Stimulated activated naive B cell treated with anti-CD40 and anti-IgM and Interleukin-4, amounts not matched to agents 10 μg/mL and 1 μg/mL and 100 μg/mL, for 72 hours (primary cell): ENCODE data around the gene TC2N.
A peak's percentile ranks its signal among the peaks of the same experiment; 100 is the strongest.

Experiments
- ATAC-seq, 2 donors: fragments of 150-1000 bp; cut with Tn5 transposase; replicated peaks; 2 replicates each; pipeline ENCODE4 v1.10.0; 2021; ENCODE audit warnings: moderate library complexity in 1 of 2
- DNase-seq: peaks from one replicate; pipeline ENCODE4 v3.0.0; 2021
- H3K27ac Mint-ChIP-seq: one replicate; pipeline ENCODE4 v1.8.0; 2022; ENCODE audit warnings: mild to moderate bottlenecking, mixed read lengths
- H3K27me3 Mint-ChIP-seq, 2 donors: one replicate each; pipeline ENCODE4 v1.8.0; 2022; ENCODE audit warnings: mixed read lengths in 2 of 2
- H3K36me3 Mint-ChIP-seq, 2 donors: one replicate each; pipeline ENCODE4 v1.8.0; 2022; ENCODE audit warnings: mixed read lengths in 2 of 2, mild to moderate bottlenecking in 1 of 2
- H3K4me1 Mint-ChIP-seq, 2 donors: one replicate each; pipeline ENCODE4 v1.8.0; 2022; ENCODE audit warnings: mixed read lengths in 2 of 2, mild to moderate bottlenecking in 1 of 2
- H3K4me3 Mint-ChIP-seq, 2 donors: one replicate each; pipeline ENCODE4 v1.8.0; 2022; ENCODE audit warnings: mild to moderate bottlenecking in 2 of 2, mixed read lengths in 2 of 2, moderate library complexity in 1 of 2
- H3K9me3 Mint-ChIP-seq, 2 donors: one replicate each; pipeline ENCODE4 v1.8.0; 2022; ENCODE audit warnings: mixed read lengths in 2 of 2, mild to moderate bottlenecking in 1 of 2

The TC2N gene

DNA sequence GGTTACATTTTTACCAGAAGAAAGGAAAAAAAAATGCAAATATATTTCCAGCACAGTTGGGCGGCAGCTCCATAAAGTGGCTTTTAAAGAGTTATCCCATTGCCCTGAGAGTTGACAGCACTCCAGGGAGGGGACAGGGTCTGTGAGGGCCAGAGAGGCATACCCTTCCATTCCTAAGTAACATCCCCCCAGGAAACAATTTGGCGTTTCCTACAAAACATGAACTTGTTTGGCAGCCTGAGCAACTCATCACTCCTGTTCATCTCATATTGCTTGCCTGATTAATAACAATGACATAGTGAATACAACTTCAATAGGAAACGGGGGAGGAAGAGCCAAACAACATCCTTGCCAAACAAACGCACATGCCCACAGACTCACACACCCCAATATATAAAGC lies 23.3 kb downstream of the TC2N start:
- DNase-seq (no peak), ATAC-seq (no peak)
- H3K27me3 Mint-ChIP-seq, result peaks cover 0 to 3% of the 10 kb centered on the region in 2 donors
- no peaks in the 10 kb centered on the region for H3K36me3 Mint-ChIP-seq
- H3K4me3 Mint-ChIP-seq, result no peak overlapping the region
- H3K27ac Mint-ChIP-seq, result no peak overlapping the region
- no peaks in the 10 kb centered on the region for H3K9me3 Mint-ChIP-seq
- peaks cover 41 to 50% of the 10 kb centered on the region in 2 donors for H3K4me1 Mint-ChIP-seq

DNA sequence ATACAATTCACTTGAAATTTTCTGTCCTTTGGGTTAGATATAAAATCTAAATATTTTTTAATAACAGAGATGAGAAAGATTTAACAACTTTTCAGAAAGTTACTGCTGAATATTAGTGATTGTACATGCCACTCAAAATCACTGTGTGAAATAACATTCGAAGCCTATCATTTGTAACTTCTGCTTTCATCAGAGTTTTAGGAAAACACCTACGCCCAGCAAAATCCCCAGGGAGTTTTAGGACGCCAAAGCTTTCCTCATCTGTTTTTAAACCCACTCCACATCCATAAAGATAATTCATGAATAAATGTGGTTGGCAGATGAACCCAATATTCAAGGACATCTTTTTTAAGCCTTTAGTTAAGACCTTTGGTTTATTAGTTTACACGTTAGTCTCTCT lies 23.9 kb downstream of the TC2N start:
- no peaks in the 10 kb centered on the region for H3K36me3 Mint-ChIP-seq
- peaks cover 39 to 50% of the 10 kb centered on the region in 2 donors for H3K4me1 Mint-ChIP-seq
- no peak overlapping the region for H3K27ac Mint-ChIP-seq

DNA sequence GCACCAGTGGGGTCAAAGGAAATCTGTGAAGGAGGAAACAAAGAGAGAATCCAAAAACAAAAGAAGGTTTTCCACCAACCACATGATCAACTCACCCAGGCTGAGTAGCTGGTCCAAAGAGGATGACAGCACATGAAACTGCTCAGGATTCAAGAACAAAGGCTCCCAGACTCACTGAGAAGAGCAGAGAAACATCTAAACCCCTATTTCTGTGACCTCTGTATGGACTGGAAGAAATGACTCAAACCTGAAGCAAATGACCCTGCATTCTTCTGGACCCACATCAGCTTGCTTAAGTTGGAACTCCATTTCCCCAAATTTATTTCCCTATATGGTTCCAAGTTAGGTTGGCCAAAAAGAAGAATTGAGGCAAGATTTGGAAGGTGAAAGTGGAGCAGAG lies 26.3 kb downstream of the TC2N start:
- Mint-ChIP-seq H3K4me1 (peaks cover 34 to 51% of the 10 kb centered on the region in 2 donors), H3K27me3 (peaks cover 0 to 4% of the 10 kb centered on the region in 2 donors)

More for the DNA sequence above, 23.9 kb downstream of the TC2N start:
- Mint-ChIP-seq H3K9me3 (no peaks in the 10 kb centered on the region), H3K27me3 (peaks cover 0 to 4% of the 10 kb centered on the region in 2 donors), H3K4me3 (no peak overlapping the region)
- ATAC-seq, result peak; percentile 40 to 57
- DNase-seq, result peak; percentile 42

DNA sequence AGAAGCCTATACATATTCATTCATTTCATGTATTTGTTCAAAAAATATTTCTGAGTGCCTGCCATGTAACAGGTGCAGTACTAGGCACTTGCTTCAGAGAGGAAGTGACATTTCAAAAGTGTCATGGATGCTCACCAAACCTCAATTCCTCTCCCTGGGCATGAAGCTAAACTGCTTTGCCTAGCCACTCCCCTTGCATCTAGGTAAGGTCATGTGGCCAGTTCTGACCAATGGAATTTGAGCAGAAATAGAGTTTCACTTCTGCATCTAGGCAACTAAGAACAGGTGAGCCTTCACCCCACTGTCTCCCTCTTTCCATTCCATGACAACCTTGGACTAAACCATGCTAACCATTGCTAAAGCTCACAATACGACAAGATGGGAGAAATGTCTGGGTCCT lies 27.6 kb downstream of the TC2N start:
- Mint-ChIP-seq H3K4me3 (no peak overlapping the region), H3K36me3 (no peaks in the 10 kb centered on the region), H3K27me3 (peaks cover 0 to 4% of the 10 kb centered on the region in 2 donors), H3K27ac (no peak overlapping the region), H3K4me1 (peaks cover 36 to 59% of the 10 kb centered on the region in 2 donors), H3K9me3 (no peaks in the 10 kb centered on the region)
- ATAC-seq (peak; percentile 23 to 24), DNase-seq (peak; percentile 27)

More for the DNA sequence above, 26.3 kb downstream of the TC2N start:
- DNase-seq (no peak), ATAC-seq (peak in 1 of 2 donors; percentile 7)
- Mint-ChIP-seq H3K9me3 (no peaks in the 10 kb centered on the region), H3K4me3 (no peak overlapping the region), H3K27ac (no peak overlapping the region), H3K36me3 (no peaks in the 10 kb centered on the region)

DNA sequence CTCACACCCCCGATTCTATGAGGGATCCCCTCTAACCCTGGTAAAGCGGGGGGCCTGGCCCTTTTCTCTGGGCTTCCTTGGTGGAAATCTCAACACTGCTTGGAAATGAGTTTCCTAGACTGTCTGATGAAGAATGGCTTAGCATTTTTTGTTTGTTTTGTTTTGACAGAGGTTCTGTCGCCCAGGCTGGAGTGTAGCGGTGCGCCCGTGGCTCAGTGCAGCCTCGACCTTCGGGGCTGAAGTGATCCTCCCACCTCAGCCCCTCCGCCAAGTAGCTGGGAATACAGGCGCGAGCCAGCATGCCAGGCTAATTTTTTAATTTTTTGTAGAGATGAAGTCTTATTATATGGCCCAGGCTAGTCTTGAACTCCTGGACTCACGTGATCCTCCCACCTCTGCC lies 30.3 kb downstream of the TC2N start:
- H3K4me3 Mint-ChIP-seq, result peak overlapping the region; percentile 86 to 95
- peaks cover 29 to 50% of the 10 kb centered on the region in 2 donors for H3K4me1 Mint-ChIP-seq
- H3K9me3 Mint-ChIP-seq, result no peaks in the 10 kb centered on the region
- ATAC-seq (no peak), DNase-seq (no peak)
- no peaks in the 10 kb centered on the region for H3K36me3 Mint-ChIP-seq
- no peak overlapping the region for H3K27ac Mint-ChIP-seq
- H3K27me3 Mint-ChIP-seq, result peaks cover 0 to 4% of the 10 kb centered on the region in 2 donors

DNA sequence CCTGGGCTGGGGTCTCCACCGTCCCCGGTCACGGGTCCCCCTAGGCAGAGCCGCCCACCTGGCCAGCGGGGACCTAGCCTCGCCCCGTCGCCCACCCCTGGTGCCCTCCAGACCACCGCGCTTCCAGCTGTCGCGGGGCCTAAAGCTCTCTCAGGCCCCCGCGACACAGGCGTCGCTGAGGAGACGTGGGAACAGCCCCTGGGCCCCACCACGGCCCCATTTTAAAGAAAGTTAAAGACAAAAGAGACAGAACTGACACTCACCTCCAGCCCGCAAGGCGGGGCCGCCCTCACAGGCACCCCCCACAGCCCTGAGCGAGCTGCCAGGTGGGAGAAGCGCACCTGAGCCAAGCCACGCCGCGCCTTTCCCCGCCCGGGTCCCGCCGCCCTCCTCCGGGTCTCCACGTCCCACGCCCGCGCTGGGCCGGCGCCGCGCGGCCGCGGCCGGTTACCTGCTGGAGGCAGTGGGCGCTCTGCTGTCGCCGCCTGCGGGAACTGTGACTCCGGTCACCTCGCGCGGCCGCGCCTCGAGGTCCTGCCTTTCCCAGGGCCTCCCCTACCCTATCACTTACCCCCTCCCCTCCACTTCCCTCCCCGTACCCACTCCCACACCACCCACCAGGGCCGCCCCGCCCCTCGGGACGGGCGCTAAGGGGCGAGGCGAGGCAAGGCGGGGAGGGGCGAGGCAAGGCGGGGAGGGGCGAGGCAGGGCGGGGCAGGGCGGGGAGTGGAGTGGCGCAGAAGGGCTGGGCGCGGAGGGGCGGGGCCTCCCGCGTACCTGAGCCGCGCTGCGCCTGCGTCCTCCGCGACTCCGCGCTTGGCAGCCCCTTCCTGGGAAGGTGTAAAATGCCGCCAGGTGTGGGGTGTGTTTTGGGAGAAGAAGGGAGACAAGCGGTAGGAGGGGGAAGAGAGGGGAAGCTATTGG lies 31.2 kb downstream of the TC2N start:
- Mint-ChIP-seq H3K36me3 (no peaks in the 10 kb centered on the region), H3K9me3 (no peaks in the 10 kb centered on the region), H3K4me3 (peak overlapping the region; percentile 86 to 95), H3K4me1 (peaks cover 25 to 41% of the 10 kb centered on the region in 2 donors), H3K27ac (peak overlapping the region; percentile 91), H3K27me3 (peaks cover 0 to 4% of the 10 kb centered on the region in 2 donors)
- peak; percentile 86 to 90 for ATAC-seq
- peak; percentile 61 for DNase-seq

DNA sequence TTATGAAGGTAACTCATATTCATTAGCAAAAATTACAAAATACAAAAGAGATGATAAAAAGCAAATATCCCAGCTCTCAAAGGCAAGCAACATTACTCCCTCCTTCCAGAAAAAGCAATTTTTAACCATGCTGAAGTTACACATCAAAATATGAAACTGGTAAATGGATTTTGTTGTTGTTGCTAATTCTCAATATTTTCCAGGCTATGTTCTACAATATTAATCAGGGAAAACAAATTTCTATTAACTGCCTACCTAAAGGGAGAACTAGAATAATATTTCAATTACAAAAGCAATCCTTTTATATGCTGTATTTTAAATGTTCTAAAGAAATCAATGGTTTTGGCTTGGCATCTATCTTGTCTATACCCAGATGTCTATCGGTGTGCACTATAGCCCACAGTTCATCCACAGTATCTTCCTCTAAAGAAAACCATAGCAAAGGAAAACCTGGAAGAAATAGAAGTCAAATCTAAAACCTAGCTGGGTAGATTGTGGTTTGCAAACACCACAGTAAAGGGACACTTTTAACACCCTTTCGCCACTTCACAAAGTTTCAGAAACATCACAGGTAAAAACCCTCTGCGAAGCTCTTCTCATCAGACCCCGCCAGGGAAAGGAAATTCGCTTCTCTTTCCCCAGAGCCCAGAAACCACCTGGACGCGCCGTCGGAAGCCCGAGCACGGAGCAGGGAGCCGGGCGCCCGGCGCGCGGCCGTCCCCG lies 32.0 kb downstream of the TC2N start:
- Mint-ChIP-seq H3K4me1 (peaks cover 25 to 37% of the 10 kb centered on the region in 2 donors), H3K9me3 (no peaks in the 10 kb centered on the region), H3K27me3 (peaks cover 0 to 5% of the 10 kb centered on the region in 2 donors), H3K4me3 (peak overlapping the region; percentile 86 to 95), H3K27ac (peak overlapping the region; percentile 74), H3K36me3 (no peaks in the 10 kb centered on the region)
- ATAC-seq (peak; percentile 38 to 50), DNase-seq (peak; percentile 41)

DNA sequence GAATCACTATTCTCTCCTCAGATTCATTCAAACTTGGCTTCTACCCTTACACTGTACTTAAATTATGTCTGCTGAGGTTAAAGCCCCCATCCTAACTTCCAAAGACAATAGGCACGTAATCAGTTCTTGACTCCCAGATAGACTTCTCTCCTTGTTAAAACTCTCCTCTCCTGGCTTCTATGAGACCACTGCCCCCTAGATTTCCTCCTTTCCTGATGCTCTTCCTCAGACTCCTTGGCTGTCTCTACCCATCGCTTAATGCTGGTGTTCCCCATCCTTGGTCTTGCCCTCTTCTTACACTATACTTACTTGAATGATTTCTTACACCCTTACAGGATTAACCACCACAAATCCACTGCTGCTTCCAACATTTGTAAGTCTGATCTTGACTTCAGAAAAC lies 32.8 kb downstream of the TC2N start:
- H3K4me3 Mint-ChIP-seq, result peak overlapping the region; percentile 3 to 26
- peaks cover 0 to 8% of the 10 kb centered on the region in 2 donors for H3K27me3 Mint-ChIP-seq
- peaks cover 29 to 44% of the 10 kb centered on the region in 2 donors for H3K4me1 Mint-ChIP-seq
- no peak overlapping the region for H3K27ac Mint-ChIP-seq
- no peaks in the 10 kb centered on the region for H3K9me3 Mint-ChIP-seq
- ATAC-seq, result no peak
- no peaks in the 10 kb centered on the region for H3K36me3 Mint-ChIP-seq
- DNase-seq, result no peak

DNA sequence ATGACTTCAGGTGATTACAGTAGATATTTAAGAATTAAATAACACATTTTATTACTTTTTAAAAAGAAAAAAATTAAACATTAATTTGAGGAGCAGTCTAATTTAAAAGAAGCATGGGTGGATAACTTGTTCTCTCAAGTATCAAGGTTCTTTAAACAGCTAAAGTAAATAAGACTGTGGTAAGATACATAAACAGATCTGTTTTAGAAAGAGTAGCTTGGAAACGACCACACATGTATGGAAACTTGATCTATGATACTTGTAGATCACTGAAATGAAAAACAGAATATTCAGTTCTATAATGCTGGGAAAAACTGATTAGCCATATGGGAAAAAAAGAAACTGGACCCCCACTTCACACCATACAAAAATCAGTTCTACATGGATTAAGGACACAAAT lies 36.0 kb downstream of the TC2N start:
- Mint-ChIP-seq H3K4me1 (peaks cover 20 to 43% of the 10 kb centered on the region in 2 donors), H3K9me3 (peaks cover 2 to 5% of the 10 kb centered on the region in 2 donors), H3K4me3 (no peak overlapping the region), H3K27ac (no peak overlapping the region), H3K27me3 (peaks cover 6 to 8% of the 10 kb centered on the region in 2 donors), H3K36me3 (peaks cover 0 to 8% of the 10 kb centered on the region in 2 donors)
- ATAC-seq (no peak), DNase-seq (no peak)

DNA sequence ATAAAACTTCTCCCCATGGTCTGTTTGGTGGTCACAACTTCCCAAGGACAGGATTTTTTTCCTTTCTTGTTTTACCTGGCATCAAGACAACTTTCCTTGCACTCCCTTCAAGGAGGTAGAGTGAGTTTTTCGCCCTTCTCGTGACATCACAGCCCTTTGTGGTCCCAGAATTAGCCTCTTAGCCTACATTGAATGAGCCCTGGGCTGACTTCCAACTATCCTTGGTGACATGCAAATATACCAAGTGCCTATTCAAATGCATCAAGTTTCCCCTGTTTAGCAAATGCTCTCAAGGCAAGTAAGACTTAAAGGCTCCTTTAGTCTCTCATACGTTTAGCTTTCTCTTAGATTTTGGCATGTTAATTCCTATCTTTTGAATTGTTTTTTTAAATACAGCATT lies 36.6 kb downstream of the TC2N start:
- ATAC-seq (peak; percentile 46 to 73), DNase-seq (no peak)
- Mint-ChIP-seq H3K27ac (peak overlapping the region; percentile 15), H3K4me3 (no peak overlapping the region), H3K4me1 (peaks cover 20 to 39% of the 10 kb centered on the region in 2 donors), H3K27me3 (peaks cover 6 to 8% of the 10 kb centered on the region in 2 donors), H3K9me3 (peaks cover 2 to 5% of the 10 kb centered on the region in 2 donors), H3K36me3 (peaks cover 0 to 8% of the 10 kb centered on the region in 2 donors)

DNA sequence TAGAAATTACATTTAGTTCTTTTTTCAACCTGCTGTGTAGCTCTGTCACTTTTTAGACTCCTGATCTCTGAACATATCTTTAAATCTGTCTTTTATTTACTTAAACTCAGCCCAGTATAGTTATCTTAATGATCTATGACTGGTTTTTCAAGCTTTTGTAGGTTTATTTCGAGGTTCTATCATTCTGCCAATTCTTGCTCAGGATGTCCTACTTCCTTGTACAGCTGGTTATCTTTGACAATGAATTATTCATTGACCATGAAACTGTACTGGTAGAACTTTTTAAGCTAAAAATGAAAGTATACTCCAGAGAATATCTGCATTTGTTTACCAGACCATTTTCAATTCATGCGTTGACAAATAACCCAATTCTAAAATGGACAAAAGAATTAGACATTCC lies 37.8 kb downstream of the TC2N start:
- Mint-ChIP-seq H3K36me3 (peaks cover 0 to 8% of the 10 kb centered on the region in 2 donors), H3K9me3 (peaks cover 2 to 5% of the 10 kb centered on the region in 2 donors), H3K27me3 (peaks cover 6 to 8% of the 10 kb centered on the region in 2 donors), H3K4me3 (no peak overlapping the region), H3K27ac (no peak overlapping the region), H3K4me1 (peaks cover 13 to 32% of the 10 kb centered on the region in 2 donors)
- ATAC-seq (no peak), DNase-seq (no peak)

DNA sequence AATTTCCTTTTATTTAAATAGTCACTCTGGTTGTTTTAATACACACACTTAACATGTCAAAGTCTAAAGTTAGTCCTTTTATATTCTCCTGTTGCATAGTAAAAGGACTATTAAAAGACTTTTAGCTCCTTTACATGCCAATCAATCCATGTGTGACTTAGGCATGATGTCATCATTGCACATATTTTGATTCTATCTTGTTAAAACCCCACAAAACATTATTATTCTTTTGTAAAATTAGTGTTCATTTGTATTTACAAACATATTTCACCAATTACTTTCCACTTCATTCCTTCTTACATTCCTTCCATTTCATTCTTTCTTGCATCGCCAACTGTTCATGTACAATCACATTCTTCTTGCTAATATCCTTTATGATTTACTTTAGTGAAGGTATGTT lies 39.6 kb downstream of the TC2N start:
- H3K9me3 Mint-ChIP-seq, result peaks cover 2 to 5% of the 10 kb centered on the region in 2 donors
- no peak overlapping the region for H3K4me3 Mint-ChIP-seq
- peaks cover 11 to 24% of the 10 kb centered on the region in 2 donors for H3K4me1 Mint-ChIP-seq
- peaks cover 6 to 8% of the 10 kb centered on the region in 2 donors for H3K27me3 Mint-ChIP-seq
- H3K27ac Mint-ChIP-seq, result no peak overlapping the region
- DNase-seq (no peak), ATAC-seq (no peak)
- H3K36me3 Mint-ChIP-seq, result peaks cover 0 to 8% of the 10 kb centered on the region in 2 donors

DNA sequence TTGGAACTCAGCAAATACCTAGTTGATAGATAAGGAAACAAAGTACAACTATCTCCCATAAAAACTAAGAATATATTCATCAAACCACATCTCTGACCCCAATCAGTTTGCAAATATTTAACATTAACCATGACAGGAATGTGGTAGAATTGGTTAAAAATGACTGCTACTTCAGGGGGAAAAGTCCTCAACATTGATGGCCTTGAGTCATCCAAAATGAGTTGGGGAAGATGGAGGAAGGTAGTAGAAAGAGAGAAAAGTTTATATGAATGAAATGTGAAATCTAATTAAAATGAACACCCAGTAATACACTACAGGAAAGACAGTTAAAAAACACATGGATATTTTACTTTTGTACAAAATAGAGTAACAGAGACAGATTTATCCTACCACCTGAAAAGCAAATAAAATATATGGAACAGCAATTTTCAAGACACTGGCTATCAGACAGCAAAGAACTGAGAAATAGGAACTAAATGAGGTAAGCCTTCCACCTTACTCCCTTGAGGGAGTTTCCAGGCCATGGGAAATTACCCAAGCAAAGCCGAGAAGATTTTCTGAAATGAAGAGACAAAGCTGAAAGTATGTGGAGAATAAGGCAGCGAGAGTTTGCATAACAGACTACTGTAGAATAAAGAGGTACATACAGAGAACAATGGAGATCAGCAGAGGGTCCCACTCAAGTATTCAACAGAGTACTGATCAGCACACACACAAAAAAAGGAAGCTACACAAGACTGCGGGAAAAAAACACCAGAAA lies 49.6 kb downstream of the TC2N start:
- Mint-ChIP-seq H3K4me1 (peaks cover 17 to 28% of the 10 kb centered on the region in 2 donors), H3K36me3 (peaks cover 0 to 4% of the 10 kb centered on the region in 2 donors)

DNA sequence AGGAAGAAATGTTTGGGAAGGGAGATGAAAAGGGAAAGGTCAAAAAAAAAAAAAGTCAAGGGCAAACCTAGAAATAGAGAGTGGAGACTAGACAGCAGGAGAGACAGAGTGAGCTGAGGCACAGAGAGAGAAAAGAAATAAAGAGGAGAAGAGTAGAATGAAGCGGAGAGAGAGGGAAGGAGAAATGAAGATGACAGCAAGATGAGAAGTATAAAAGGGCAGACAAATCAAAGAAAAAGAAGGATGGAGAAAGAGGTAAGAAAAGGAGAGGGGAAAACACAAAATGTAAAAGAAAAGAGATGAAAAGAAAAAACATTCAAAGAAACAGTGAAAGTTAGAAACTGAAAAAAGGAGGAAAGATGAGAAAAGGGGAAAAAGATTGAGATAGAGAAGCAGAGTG lies 53.0 kb downstream of the TC2N start:
- DNase-seq (no peak), ATAC-seq (no peak)
- peaks cover 6 to 12% of the 10 kb centered on the region in 2 donors for H3K27me3 Mint-ChIP-seq
- peaks cover 17 to 28% of the 10 kb centered on the region in 2 donors for H3K4me1 Mint-ChIP-seq
- H3K27ac Mint-ChIP-seq, result no peak overlapping the region
- peaks cover 8 to 11% of the 10 kb centered on the region in 2 donors for H3K9me3 Mint-ChIP-seq
- peaks cover 14 to 20% of the 10 kb centered on the region in 2 donors for H3K36me3 Mint-ChIP-seq
- no peak overlapping the region for H3K4me3 Mint-ChIP-seq

More for the DNA sequence above, 49.6 kb downstream of the TC2N start:
- Mint-ChIP-seq H3K9me3 (no peaks in the 10 kb centered on the region), H3K27me3 (peaks cover 6 to 7% of the 10 kb centered on the region in 2 donors), H3K27ac (peak overlapping the region; percentile 44), H3K4me3 (peak overlapping the region; percentile 27 to 44)
- DNase-seq (peak; percentile 56), ATAC-seq (peak; percentile 99 to 100)
